Endothelial cell of umbilical vein (primary cell): Measurements from ENCODE around the gene SLC38A11. TPM values are rescaled to one million over a fixed set of nuclear protein-coding genes. Genes with fewer than 3 reads are reported as not detected.
"Not testable (repeated sequence)": the region's sequence is repeated elsewhere in the genome, so short reads cannot be mapped to it uniquely, and the experiment has no call there.

Source experiments
- BruUV-seq: library from RNA; stranded (reverse); fragments of 400-500 nt; replicated peaks from 2 replicates; lab custom pipeline; 2021; lab: Mats Ljungman, UMichigan
- CTCF ChIA-PET: fragments of 300-600, 350-600 bp; sonication (Branson Sonifier 250); formaldehyde crosslinking; loops from one replicate; lab custom pipeline; 2021; ENCODE audit warnings: antibody characterized with exemption, inconsistent platforms; lab: Charles Lee
- POLR2A ChIA-PET: fragments of 300-600, 350-600 bp; sonication (Branson Sonifier 250); formaldehyde crosslinking; loops from one replicate; lab custom pipeline; 2021; ENCODE audit warnings: antibody characterized with exemption, inconsistent platforms; lab: Charles Lee
- DNase-seq: peaks from one replicate; pipeline ENCODE4 v3.0.0-alpha.2; 2011; ENCODE audit warnings: low read depth, low spot score
- FAIRE-seq: peaks from 2 replicates; lab custom pipeline; 2011; peaks lifted over from hg19 to GRCh38; lab: Jason Lieb, UNC
- H2AFZ ChIP-seq: 2 replicates; pipeline ENCODE4 v1.6.0; 2012; ENCODE audit warnings: low read depth, low read length, control low read depth, inconsistent platforms
- H3K27ac ChIP-seq: 2 replicates; pipeline ENCODE4 v1.5.1; 2011; ENCODE audit warnings: low read depth, mild to moderate bottlenecking, control low read depth, low read length, moderate library complexity; ENCODE audit not compliant: insufficient read depth
- H3K27me3 ChIP-seq, 2 experiments: 2 replicates each; pipeline versions ENCODE4 v1.6.0 to v1.6.1; 2011; ENCODE audit warnings: low read length in 2 of 2, mixed read lengths in 1 of 2; ENCODE audit not compliant: control insufficient read depth in 2 of 2, insufficient read depth in 2 of 2
- H3K36me3 ChIP-seq, 2 experiments: 2 replicates in 1 of 2; 3 replicates in 1 of 2; pipeline ENCODE4 v1.5.1; 2011; ENCODE audit warnings: low read length in 2 of 2, mild to moderate bottlenecking in 1 of 2, moderate library complexity in 1 of 2; ENCODE audit not compliant: control insufficient read depth in 2 of 2, insufficient read depth in 2 of 2; ENCODE audit errors: extremely low read depth in 1 of 2
- H3K4me1 ChIP-seq: 3 replicates; pipeline ENCODE4 v1.5.1; 2011; ENCODE audit warnings: mild to moderate bottlenecking, low read length; ENCODE audit not compliant: control insufficient read depth, insufficient read depth; ENCODE audit errors: extremely low read depth
- H3K4me2 ChIP-seq: 2 replicates; pipeline ENCODE4 v1.6.1; 2011; ENCODE audit warnings: low read length, control low read depth, mixed read lengths; ENCODE audit not compliant: insufficient read depth
- H3K4me3 ChIP-seq, 3 experiments: fragments of 200-600 bp in 1 of 3; sonication (generic), shearing (Covaris generic) in 1 of 3; replicated peaks in 1 of 3; 2 replicates each; pipeline ENCODE4 v1.5.1; 2011 to 2016; ENCODE audit warnings: control low read depth in 3 of 3, low read length in 3 of 3, mild to moderate bottlenecking in 2 of 3, inconsistent platforms in 1 of 3, low read depth in 1 of 3, moderate library complexity in 1 of 3; ENCODE audit not compliant: insufficient read depth in 1 of 3
- H3K79me2 ChIP-seq: 2 replicates; pipeline ENCODE4 v1.6.0; 2012; ENCODE audit warnings: low read length, inconsistent platforms; ENCODE audit not compliant: control insufficient read depth, insufficient read depth
- H3K9ac ChIP-seq: replicated peaks from 2 replicates; pipeline ENCODE3; 2011; ENCODE audit warnings: low read length, control low read depth; ENCODE audit not compliant: insufficient read depth; ENCODE audit errors: extremely low read depth
- H3K9me1 ChIP-seq: replicated peaks from 3 replicates; pipeline ENCODE4 v1.6.0; 2011; ENCODE audit warnings: mild to moderate bottlenecking, low read length; ENCODE audit not compliant: control insufficient read depth, insufficient read depth; ENCODE audit errors: extremely low read depth
- H3K9me3 ChIP-seq: replicated peaks from 2 replicates; pipeline ENCODE4 v1.5.1; 2012; ENCODE audit warnings: low read length, inconsistent platforms; ENCODE audit not compliant: control insufficient read depth, insufficient read depth
- H4K20me1 ChIP-seq: replicated peaks from 2 replicates; pipeline ENCODE3; 2011; ENCODE audit warnings: mild to moderate bottlenecking, low read length; ENCODE audit not compliant: control insufficient read depth, insufficient read depth; ENCODE audit errors: extremely low read depth
- FOS ChIP-seq: IDR thresholded peaks from 2 replicates; pipeline ENCODE4 v1.6.1; 2011; ENCODE audit warnings: mild to moderate bottlenecking, low read length, moderate library complexity, borderline replicate concordance; ENCODE audit not compliant: insufficient read depth
- MAX ChIP-seq: IDR thresholded peaks from 2 replicates; pipeline ENCODE4 v1.6.1; 2011; ENCODE audit not compliant: insufficient read depth, insufficient read length
- dilution Hi-C: fragments of 300-500 bp; cut with MboI; formaldehyde crosslinking; loops from one replicate; pipeline ENCODE4 v1.15.0; 2019; ENCODE audit warnings: low sequenced_read_pairs; ENCODE audit not compliant: extremely low pct_ligation_motif_present
- intact Hi-C: fragments of 100-400 bp; cut with micrococcal nuclease; formaldehyde crosslinking; loops from one replicate; pipeline ENCODE4 v1.10.0; 2022
- polyA plus RNA-seq, 4 experiments: library from polyadenylated mRNA; depleted of rRNA in 3 of 4; stranded (reverse) in 3 of 4; unstranded in 1 of 4; fragments of >200 nt; gene quantifications; 2 replicates each; pipeline versions ENCODE4 v1.2.1 to v1.2.3, GENCODE V29; 2011 to 2012; ENCODE audit warnings: missing spikeins in 1 of 4
- total RNA-seq: library from RNA; stranded (reverse); gene quantifications from 2 replicates; pipeline ENCODE4 v1.2.3, GENCODE V29; 2021

SLC38A11 gene
- total and polyA plus RNA-seq, 2 donors (not counting 3 experiments of a cell fraction or from before 2014, with no cell fraction given): not detected

DNA sequence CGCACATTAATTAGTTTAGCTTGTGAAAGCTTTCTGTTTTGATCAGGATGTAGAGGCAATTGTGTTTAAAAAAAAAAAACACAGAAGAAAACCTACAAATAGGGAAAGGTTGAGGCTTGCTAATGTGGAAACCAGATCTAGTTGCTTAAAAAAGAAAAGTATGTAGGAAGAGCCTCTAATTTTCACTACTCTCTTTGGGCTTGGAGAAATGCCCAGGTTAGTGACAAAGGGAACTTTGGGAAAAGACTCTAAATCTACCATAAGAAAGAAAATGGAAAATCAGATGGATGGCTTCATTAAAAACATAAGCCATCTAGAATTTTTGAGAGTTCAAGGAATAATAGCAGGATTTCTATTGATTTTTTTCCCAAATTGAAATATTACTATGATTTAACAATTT, 47.3 kb upstream of the SLC38A11 start:
- FAIRE-seq (no peak), DNase-seq (no peak)
- Histone ChIP-seq H3K9ac (no peak overlapping the region), H3K36me3 (no peaks in the 10 kb centered on the region), H4K20me1 (no peaks in the 10 kb centered on the region), H3K27me3 (peaks cover 4 to 8% of the 10 kb centered on the region in 2 experiments), H3K4me1 (no peaks in the 10 kb centered on the region), H3K4me2 (no peak overlapping the region), H3K79me2 (no peaks in the 10 kb centered on the region), H3K9me3 (no peaks in the 10 kb centered on the region), H3K27ac (no peak overlapping the region), H3K4me3 (no peak overlapping the region), H2AFZ (no peak overlapping the region), H3K9me1 (no peaks in the 10 kb centered on the region)
- POLR2A ChIA-PET: no interaction called here
- intact Hi-C loops (loop anchor here (10.0 kb wide), 1 partner anchor 142 kb away; no protein-coding TSS in a partner anchor), dilution Hi-C loops (no loop called here)
- no peak for TF ChIP-seq FOS
- TF ChIP-seq MAX: no peak
- no TSS peak for BruUV-seq
- CTCF ChIA-PET: interaction anchor here (0.9 to 3.3 kb wide), 5 partner anchors 9 to 201 kb away, joined by 3 to 35 read pairs (median 12); partner anchors contain the start of gene SCN3A

- H3K4me3 ChIP-seq, H4K20me1 ChIP-seq, dilution Hi-C loops, H2AFZ ChIP-seq, H3K79me2 ChIP-seq, H3K4me1 ChIP-seq, H3K9me1 ChIP-seq, H3K4me2 ChIP-seq, POLR2A ChIA-PET, DNase-seq, H3K27me3 ChIP-seq, BruUV-seq, H3K36me3 ChIP-seq, H3K9me3 ChIP-seq, H3K27ac ChIP-seq, H3K9ac ChIP-seq, FAIRE-seq: not testable (repeated sequence)
- intact Hi-C loops: loop anchor here (5.0 kb wide), 2 partner anchors 152 to 408 kb away; partner anchors contain the start of gene COBLL1
- CTCF ChIA-PET: interaction anchor here (1.3 to 5.4 kb wide), 6 partner anchors 8 to 300 kb away, joined by 3 to 186 read pairs (median 36); partner anchors contain the start of gene SCN3A
Observed at GRCh38 chr2:164994664-164995299, 39.5 kb upstream of the SLC38A11 start.
